Choroid plexus epithelial cell (primary cell): ENCODE measurements around the gene RIPOR1.

Source experiments
- DNase-seq: peaks from one replicate; pipeline ENCODE4 v3.0.0-alpha.2; 2010; ENCODE audit warnings: low read depth
- H3K4me3 ChIP-seq: 2 replicates; pipeline ENCODE4 v1.5.1; 2011; ENCODE audit warnings: low read depth, mild to moderate bottlenecking, control low read depth, low read length, moderate library complexity
- CTCF ChIP-seq: conservative IDR thresholded peaks from 2 replicates; pipeline ENCODE4 v1.5.1; 2011; ENCODE audit warnings: low read depth, mild to moderate bottlenecking, control low read depth, inconsistent platforms, low read length, moderate library complexity

Gene RIPOR1

GRCh38 chr16:67542464-67542863 is 13.8 kb downstream of the RIPOR1 start:
- TF ChIP-seq CTCF = no peak
- peak; percentile 87 for DNase-seq
- H3K4me3 ChIP-seq = no peak overlapping the region

- TF ChIP-seq CTCF = no peak
- H3K4me3 ChIP-seq = no peak overlapping the region
- no peak for DNase-seq
These were observed 14.4 kb downstream of the RIPOR1 start for GRCh38 chr16:67543036-67543435.

GRCh38 chr16:67543582-67543981 is 15.0 kb downstream of the RIPOR1 start:
- DNase-seq = no peak
- no peak overlapping the region for H3K4me3 ChIP-seq
- TF ChIP-seq CTCF = no peak

DNA sequence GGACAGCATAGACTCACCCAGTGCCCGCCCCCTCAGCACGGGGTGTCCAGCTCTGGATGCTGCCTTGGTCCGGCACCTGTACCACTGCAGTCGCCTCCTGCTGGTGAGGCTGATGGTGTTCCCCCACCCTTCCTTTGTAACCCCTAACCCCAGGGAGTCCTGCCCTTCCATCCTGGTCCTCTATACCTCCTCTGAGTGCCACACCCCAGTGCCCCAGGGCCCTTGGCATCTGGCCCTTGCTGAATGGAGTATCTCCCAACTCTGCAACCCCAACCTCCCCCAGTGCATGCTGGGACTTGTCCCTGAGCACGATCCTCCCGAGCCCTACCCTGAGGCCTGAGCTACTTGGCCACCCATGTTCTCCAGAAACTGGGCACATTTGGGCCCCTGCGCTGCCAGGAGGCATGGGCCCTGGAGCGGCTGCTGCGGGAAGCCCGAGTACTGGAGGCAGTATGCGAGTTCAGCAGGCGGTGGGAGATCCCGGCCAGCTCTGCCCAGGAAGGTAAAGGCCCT is 15.8 kb downstream of the RIPOR1 start:
- no peak for DNase-seq
- TF ChIP-seq CTCF = peak; percentile 30
- H3K4me3 ChIP-seq = no peak overlapping the region

- TF ChIP-seq CTCF = no peak
- H3K4me3 ChIP-seq = no peak overlapping the region
- no peak for DNase-seq
These were observed 16.4 kb downstream of the RIPOR1 start for GRCh38 chr16:67544844-67545664.

DNA sequence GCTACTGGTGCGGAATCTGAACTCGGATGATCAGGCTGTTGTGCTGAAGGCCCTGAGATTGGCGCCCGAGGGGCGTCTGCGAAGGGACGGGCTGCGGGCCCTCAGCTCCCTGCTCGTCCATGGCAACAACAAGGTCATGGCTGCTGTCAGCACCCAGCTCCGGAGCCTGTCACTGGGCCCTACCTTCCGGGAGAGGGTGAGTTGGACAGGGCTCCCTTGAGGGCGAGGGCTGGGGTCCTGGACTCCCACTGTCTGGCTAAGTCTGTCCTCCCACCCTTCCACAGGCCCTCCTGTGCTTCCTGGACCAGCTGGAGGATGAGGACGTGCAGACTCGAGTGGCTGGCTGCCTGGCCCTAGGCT is 17.0 kb downstream of the RIPOR1 start:
- no peak overlapping the region for H3K4me3 ChIP-seq
- no peak for DNase-seq
- no peak for TF ChIP-seq CTCF

DNA sequence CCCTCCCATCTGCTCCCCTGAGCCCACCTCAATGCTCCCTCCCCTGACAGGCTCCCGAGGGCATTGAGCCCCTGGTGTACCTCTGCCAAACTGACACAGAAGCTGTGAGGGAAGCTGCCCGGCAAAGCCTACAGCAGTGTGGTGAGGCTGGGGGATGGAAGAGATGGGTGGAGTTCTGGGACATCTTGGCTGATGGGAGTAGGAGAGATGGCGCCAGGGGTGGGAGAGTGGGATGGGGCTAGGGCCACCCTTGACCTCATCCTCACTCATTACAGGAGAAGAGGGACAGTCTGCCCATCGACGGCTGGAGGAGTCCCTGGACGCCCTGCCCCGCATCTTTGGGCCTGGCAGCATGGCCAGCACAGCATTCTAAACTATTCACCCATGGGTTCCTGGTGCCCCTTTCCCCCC is 17.5 kb downstream of the RIPOR1 start:
- no peak for TF ChIP-seq CTCF
- no peak for DNase-seq
- H3K4me3 ChIP-seq = no peak overlapping the region
